HG02759 (cell line): ENCODE results near the gene SDHAF2.
"Not testable (repeated sequence)": the region's sequence is repeated elsewhere in the genome, so short reads cannot be mapped to it uniquely, and the experiment has no call there.

Source experiments
- ATAC-seq: cut with Tn5 transposase; IDR thresholded peaks from one replicate; pipeline ENCODE4 v1.9.1; 2021; ENCODE audit warnings: mild to moderate bottlenecking, moderate library complexity; ENCODE audit not compliant: unreplicated experiment

SDHAF2 gene

DNA sequence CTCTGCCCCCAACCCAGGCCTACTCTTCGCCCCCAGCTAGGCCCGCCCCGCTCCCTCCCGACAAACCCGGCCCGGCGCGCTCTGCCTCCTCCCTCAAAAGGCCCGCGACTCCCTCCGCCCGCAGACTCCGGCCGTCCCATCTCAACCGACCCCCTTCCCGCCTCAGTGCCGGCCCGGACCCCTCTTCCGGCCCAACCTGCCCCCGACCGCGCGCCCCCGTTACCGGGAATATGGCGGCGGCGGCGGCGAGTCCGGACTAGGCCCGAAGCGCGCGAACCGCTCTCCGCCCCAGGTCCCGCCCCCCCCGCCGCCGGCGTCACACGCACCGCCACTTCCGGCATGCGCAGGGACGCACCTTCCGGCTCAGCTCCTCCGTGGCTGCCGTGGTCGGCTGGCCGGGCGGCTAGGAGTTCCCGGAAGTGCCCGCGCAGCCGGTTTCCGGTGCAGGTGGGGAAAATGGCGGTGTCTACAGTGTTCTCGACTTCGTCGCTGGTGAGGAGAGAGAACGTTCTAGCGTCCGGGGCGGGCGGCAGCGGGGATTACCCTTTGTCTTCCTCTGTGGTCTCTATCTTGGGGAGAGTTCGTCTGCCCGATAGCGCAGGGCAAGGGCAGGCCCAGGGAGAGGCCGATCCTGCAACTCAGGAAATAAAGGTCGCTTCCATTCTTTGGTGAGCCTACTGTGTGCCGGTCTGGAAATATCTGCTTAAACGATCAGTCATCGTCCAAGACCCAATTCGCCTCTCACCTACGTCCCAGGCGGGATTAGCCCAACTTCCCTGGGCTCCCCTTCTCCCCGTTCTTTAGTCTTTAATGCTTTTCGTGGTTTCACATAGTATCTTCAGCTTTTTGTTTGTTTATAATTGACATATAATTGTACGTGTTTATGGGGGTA, at the start of gene SDHAF2, which contains the start of gene CPSF7:
Gene SDHAF2 (plus strand): TSS at position 434 of the 892 bp plus-strand sequence. CDS start 23 bp downstream, at position 457.
Gene CPSF7 (minus strand): TSS at position 285 of the 892 bp plus-strand sequence. CDS start 740 bp downstream, outside the sequence.
- peak; percentile 91 for ATAC-seq

DNA sequence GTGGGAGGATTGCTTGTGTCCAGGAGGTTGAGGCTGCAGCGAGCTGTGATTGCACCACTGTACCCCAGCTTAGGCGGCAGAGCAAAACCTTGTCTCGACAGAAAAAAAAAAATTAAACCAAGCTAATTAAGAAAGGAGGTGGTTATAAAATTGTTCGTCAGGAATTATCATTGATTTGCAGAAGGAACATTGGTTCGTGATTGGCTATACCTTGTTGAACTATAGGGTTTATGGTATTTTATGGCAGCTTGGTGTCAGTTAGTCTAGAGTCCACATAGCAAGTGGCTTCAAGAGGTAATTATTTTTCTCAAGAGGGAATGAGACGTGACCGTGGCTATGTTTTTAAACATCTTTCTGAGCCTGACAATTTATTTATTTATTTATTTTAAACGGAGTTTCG, 49.0 kb upstream of the SDHAF2 start:
- no peak for ATAC-seq

DNA sequence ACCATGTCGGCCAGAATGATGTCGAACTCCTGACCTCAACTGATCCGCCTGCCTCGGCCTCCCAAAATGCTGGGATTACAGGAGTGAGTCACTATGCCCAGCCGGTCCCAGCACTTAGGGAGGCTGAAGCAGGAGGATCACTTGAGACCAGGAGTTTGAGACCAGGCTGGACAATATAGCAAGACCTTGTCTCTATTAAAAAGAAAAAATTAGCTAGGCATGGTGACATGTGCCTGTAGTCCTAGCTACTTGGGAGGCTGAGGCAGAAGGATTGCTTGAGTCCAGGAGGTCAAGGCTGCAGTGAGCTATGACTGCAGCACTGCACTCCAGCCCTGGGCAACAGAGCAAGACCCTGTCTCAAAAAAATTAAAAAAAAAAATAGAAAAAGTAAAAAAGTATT, 46.1 kb upstream of the SDHAF2 start:
- not testable (repeated sequence) for ATAC-seq

DNA sequence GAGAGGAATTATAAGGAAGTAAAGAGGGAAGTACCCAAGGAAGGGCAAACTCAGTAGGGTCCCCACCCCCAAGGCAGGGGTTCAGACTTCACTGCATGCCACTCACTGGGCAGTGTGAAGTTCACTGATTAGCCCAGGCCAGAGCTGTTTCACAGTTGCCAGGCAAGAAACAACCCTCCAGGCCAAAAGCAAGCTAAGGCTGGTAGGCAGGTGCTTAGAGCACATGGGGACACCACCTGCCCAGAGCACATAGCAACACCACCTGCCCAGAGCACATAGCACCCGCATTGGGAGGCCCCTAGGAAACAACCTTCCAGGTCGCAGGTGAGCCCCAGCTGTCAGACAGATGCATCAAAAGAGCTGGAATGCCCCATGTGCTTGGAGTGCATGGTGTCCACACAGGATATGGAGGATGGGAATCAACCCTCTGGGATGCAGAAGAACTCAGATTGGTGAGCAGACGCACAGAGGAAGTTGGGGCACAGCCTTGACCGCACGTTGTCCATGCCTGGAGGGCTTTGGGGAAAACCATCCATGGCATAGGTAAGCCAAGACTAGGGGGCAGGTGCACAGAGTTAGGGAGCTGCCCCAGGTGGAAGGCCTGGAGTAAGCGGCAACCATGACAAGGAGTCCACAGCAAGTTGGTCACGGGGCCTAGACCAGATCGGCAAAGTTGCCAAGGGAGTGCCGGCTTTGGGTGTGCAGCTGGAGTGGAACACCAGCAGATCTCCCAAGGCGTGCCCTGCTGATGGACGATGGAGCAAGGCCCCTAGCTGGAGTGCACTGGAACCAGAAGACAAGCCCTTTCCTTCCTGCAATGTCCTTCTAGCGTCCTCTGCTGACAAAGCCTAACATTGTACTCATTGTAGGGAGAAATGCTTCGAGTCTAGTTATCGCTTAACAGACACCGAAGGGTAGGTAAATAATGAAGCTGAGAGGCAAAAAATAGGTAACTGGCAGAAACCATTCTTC, 45.4 kb upstream of the SDHAF2 start:
- no peak for ATAC-seq

DNA sequence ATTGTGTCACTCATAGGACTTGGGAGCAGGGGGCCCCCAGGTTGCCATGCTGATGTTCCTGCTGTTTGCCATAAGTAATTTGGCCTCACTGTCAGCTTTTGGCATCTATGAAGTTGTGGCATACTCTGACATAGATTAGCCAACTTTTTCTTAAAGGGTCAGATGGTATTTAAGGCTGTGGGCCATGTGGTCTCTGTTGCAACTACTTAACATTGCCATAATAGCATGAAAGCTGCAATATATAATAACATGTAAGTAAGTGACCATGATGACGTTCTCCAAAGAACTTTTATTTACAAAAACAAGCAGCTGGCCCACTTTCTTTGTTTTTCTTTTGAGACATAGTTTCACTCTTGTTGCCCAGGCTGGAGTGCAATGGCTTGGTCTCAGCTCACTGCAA, 39.8 kb upstream of the SDHAF2 start:
- ATAC-seq, result no peak

DNA sequence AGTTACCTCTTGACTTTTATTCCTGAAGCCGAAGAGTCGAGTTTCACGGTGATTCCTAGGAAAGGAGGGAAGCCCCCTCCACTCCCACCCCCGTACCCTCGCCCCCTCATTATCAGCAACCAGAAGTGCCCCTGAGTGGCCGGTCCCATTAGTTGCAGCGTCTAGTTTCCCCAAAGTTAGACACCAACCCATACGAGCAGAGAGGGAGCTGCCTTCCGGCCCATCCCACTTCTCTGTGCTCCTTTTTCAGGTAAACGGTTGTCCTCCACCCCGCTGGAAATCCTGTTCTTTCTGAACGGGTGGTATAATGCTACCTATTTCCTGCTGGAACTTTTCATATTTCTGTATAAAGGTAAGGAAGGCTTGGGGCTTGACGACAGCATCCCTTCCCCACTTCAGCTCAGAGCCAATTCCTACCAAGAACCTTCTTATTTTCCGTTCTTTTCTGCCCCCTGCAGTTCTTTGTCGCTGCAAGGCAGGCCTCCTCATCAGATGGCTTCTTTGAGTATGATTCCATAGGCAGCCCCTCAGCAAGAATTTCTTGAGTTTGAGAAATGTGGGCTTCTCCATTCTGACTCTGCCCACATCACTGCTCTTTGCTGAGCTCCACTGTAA, 36.8 kb upstream of the SDHAF2 start:
- ATAC-seq, result no peak

DNA sequence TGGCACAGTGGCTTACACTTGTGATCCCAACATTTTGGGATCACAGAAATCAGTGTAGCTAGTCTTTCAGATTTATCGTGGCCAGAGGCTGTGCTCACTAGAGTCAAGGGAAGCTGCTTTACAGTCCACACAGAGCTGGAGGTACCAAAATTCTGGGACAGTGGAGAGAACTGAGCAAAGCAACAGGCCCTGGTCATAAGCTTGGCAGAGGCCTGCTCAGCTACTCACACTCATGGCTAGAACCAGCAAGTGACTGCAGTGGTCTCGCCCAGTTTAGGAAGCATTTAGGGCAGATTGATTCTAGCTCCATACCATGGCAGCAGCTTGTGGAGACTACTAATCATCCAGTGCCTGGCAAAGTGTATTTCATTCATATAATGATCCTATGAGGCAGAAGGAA, 28.8 kb upstream of the SDHAF2 start:
- no peak for ATAC-seq

DNA sequence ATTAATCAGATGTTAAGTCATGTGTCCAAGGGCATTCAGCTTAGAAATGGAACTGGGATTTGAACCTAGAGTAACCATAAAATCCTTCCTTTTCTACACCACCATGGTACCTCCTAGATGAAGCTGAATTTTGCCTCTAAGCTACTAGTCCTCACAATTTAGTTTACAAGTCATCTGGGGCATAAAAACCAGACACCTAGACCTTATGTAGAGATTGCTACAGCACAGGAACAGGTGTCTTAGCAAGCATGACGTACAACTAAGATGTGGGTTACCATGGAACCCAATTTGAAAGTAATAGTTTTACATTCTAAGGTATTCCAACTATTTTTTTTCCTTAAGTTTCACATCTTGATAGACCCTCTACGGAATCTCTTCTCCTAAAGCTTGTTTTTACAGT, 28.4 kb upstream of the SDHAF2 start:
- ATAC-seq, result no peak

DNA sequence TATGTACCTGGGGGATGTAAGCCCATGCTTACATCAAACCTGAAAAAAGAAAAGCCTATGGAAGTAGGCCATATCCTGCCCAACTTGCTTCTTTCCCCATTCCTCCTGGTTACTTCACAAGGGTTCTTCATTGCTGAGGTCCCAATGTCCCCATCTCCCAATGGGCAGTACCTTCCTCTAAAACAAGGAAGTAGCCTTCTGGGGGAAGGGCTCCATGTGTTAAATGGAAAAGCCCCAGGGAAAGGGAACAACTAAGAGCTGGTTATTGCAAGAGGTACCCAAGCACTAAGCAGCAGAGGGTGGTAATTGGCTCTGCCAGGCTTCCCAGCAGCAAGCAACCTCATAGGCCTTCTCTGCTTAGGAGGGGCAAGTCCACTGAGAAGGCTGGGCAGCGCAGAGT, 26.3 kb upstream of the SDHAF2 start:
- no peak for ATAC-seq

DNA sequence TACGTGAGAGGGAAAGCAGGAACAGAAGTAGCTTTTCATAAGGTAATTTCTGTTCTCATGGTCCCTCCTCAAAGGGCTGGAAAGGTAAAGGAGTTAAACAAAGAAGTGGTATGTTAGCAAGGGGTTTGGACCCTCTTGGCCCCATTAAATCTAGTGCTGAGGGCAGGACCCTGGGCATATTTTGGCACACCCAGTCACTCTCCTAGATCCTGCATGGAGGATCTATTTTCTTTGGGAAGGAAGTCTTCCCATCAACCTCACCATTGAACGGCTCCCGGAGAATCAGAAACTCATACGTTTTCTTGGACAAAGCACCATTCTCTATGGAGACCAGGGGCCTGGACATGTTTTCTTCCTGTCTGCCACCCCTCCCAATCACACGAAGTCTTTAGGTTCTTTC, 25.8 kb upstream of the SDHAF2 start:
- no peak for ATAC-seq

DNA sequence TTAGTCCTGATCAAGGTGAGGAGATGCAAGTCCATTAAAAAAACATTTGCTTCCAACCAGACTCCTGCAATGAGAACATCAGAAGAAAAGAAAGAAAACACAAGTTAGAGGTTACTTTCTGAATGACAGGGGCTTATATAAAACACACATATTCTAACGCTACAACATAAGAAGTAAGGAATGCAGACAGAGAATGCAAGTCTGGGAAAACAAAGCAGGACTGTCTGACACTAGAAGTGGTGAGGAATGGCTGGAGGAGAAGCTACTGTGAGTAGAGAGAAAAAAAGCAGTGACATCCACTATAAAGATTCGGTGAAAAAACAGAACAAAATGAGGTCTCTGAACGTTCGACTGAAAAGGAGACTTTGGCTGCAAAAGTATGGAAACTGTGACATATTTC, 25.3 kb upstream of the SDHAF2 start:
- no peak for ATAC-seq

DNA sequence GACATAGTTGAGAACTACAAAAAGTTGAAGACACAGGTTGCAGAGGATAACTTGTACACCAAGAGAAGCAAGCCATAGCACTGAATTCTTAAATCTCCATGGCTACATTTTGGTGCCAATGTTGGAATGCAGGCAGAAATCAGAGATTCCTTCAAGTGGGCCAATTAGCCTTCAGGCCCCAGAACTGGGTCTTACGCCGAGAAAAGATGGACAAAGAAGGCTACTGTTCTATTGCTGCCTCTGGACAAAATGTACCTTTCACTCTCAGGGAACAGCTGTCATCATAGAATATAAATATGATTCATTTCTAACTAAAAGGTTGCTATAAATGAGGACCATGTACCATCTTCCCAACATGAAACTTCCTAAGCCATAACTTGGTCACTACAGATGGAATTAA, 23.9 kb upstream of the SDHAF2 start:
- ATAC-seq, result no peak

DNA sequence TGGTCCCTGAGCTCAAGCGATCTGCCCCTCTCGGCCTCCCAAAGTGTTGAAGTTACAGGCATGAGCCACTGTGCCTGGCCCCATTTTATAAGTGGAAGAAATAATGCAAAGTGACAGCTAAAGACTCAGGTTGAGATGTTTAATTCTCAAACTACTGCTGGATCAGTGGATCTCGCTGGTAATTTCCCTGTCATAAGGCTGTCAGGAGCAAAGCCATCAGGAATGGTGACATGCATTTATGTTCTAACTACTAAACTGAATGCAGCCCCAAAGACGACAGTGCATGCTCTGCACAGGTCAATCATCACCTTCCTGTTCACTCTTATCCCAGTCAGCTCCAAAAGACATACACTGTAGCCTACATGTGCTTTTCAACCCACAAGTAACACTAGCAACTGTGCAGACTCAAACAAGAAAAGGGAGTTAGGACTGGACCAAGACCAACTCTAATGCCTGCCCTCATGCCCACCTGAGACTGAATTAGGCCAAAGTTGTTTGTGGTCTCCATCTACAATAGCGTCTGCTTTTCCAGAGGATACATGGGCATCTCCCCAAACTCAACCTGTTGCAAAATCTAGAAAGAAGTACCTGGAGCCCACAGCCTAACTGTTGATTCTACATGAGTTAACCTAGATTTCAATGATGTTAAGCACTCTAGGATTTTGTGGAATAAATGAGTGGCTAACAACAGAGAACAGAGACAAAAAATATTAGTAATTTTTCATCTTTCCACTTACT, 22.8 kb upstream of the SDHAF2 start:
- no peak for ATAC-seq

DNA sequence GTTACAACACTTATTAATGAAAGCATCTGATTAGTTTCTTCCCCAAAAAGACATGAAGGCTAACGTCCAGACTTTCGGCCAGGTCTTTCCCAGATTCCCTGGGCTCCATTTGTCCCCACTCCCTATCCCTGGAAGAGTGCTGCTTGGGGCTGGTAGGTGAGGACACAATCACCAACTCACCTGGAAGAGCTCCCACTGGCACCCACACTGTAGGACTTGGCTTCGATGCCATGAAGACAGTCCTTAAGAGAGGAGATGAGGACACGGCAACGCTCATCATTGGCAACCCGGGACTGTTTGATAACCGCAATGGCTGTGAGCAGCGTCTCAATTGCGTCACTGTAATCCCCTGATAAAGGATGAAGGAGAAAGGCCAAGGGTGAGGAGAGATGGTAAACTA, 18.3 kb upstream of the SDHAF2 start:
- no peak for ATAC-seq

DNA sequence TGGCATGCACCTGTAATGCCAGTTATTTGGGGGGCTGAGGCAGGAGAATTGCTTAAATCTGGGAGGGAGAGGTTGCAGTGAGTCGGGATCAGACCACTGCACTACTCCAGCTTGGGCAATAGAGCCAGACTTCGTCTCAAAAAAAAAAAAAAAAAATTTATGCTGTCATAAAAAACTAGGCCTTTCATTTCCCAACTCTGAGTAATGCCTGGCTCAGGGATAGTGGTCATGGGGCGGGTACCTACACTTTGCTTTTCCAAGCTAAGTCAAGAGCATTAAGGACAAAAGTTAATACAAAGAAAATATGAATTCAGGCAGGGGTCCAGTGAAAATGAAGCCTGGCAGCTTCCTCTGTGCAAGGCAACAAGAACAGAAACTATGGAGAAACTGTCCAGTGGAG, 16.4 kb upstream of the SDHAF2 start:
- ATAC-seq, result no peak

DNA sequence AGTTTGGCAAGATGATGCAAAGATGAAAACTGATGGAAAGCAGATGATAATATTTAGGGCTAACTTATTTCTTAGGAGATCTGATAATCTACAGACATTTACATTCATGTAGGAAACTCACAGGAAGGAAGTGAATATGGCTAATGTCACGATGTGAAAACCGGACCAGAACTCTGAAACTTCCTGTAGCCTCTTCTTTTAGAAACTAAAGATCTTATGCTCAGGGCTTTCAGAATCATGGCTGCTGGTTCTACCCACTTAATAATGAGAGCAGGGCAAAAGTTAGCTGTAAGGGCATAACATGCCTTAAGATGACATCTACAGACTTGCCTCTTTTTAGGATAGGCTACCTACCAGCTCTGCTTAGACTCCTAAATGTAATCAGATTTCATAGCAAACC, 15.4 kb upstream of the SDHAF2 start:
- ATAC-seq, result no peak

DNA sequence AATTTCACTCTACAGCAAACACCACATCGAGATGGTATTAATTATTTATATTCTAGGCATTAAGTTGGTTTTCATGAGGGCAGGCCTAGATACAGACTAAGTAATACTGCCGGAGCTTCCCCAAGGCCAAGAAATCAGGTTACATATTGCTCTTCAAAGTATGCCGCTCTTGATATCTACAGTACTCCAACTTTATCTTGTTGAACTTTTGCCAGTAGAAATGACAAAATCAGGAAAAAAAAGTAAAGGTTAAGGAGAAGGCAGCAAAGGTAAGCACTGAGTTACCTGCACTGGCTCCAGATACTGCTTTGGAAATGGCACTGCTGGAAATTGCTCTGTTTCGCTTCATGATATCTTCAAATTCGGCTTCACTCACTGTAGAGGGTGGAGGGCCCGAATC, 14.5 kb upstream of the SDHAF2 start:
- no peak for ATAC-seq

DNA sequence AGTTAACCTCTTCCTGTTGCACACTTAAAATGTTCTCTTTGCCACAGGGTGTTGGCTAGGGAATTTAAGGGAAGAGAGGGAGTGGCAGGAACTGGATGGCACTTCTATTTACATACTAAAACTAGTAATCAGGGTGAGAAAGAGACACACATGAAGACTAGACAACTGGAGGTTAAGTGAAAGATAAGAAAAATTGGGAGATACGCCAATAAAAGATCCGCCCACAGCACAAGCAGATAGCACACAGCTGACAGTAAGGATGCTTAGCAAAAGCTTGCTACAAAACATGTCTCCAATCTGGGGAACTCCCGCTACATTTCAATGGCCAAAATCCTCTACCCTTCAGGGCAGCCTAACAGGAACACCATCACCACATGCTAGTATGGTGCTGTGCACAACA, 13.0 kb upstream of the SDHAF2 start:
- no peak for ATAC-seq

DNA sequence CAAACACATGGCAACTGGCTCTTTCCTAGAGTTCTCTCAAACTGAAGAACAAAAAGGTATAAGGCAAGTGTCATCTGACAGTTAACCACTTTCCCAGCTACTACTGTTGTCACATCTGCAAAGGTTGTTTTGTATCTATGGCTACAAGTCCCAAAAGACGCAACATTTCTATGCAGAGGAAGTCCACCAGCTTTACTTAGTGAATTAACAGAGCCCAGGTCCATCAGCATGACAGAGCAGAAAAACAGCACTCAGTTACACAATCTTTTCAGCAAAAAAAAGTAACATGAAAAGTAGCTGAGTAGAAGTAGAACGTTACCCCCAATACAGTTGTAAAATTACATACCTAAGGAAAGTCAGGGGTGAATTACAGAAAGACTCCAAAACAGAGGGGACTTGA, 12.3 kb upstream of the SDHAF2 start:
- no peak for ATAC-seq

DNA sequence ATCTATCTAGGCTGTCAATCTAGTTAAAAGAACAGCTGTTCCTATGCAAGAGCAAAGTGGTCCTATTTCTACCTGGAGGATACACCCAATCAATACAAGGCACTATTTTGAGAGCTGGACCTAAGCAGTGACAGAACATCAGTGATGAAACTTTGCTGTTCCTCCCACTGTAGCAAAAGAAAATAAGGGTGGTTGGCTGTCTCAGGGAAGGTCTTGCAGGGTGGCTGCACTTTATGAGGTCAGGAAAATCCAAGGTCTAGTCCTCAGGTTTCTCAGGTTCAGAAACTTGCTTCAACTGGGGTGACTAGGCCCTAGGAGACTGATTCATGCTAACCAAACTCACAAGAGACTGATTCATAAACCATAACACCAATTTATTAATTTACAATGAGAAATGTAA, 11.8 kb upstream of the SDHAF2 start:
- ATAC-seq, result no peak

DNA sequence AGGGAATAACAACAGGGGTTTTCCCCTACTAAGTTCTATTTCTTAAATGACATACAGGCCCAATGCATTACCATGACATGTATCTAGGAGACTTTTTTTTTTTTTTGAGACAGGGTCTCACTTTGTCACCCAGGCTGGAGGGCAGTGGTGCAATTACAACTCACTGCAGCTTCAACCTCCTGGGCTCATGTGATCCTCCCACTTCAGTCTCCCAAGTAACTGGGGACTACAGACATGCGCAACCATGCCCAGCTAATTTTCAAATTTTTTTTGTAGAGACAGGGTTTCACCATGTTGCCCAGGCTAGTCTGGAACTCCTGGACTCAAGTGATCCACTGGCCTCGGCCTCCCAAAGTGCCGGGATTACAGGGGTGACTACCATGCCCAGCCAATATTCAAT, 7.7 kb upstream of the SDHAF2 start:
- no peak for ATAC-seq
